HTERT RPE-1 (cell line): ENCODE data around the gene ATP6V1C2.
"Not testable (repeated sequence)": the region's sequence is repeated elsewhere in the genome, so short reads cannot be mapped to it uniquely, and the experiment has no call there.

ENCODE experiments used
- in situ Hi-C: fragments of 300-500 bp; cut with MboI; formaldehyde crosslinking; loops from 4 replicates; pipeline ENCODE4 v1.14.3; 2020; ENCODE audit warnings: low sequenced_read_pairs

The ATP6V1C2 gene

DNA sequence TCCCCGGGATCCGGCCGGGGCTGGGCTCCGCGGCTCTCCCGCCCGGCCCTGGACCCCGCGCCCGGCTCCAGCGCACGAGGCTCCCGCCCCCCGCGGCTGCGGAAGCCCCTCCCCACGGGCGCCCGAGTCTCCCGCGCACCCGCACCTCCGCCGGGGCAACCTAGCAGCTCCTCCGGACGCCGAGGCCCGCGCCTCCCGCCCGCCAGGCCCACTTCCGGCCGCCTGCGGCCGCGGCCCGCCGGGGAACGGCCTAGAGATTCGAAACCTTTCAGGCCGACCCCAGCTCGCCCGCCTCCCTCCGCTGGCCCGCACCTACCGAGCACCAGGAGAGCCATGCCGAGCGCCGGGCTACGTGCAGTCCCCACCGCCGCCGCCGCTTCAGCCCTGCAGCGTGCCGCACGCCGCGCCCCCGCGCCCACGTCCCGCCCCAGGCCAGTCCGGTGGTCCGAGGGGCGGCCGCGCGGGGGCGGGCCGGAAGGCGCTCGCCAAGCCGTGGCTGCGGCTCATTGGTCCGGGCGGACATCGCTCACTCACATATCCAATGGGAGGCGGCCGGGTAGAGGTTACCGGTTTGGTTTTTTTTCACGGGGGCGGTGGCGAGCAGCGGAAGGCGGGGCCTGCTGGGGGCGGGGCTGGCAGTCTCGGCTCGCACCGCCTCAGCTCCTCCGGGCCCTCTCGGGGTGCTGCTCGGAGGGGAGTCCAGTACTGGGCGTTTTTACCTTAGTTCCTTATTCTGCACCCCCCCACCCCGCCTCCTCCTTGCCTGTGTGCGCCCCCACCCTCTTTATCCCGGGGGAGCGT is 91.1 kb downstream of the ATP6V1C2 start, which contains the start of gene PDIA6:
TSS of gene PDIA6 (minus strand) at position 424 of the 801 bp plus-strand sequence. CDS start at position 335, 89 bp downstream.
- in situ Hi-C loops: no loop called here

GRCh38 chr2:10813163-10814138 is 92.0 kb downstream of the ATP6V1C2 start:
- in situ Hi-C loops: not testable (repeated sequence)

- in situ Hi-C loops: no loop called here
Observed at GRCh38 chr2:10814142-10814541, 92.7 kb downstream of the ATP6V1C2 start.

GRCh38 chr2:10814571-10815331 is 93.3 kb downstream of the ATP6V1C2 start:
- in situ Hi-C loops: no loop called here

- in situ Hi-C loops: no loop called here
Observed at GRCh38 chr2:10817413-10817812, 96.0 kb downstream of the ATP6V1C2 start.

GRCh38 chr2:10818305-10818704 is 96.9 kb downstream of the ATP6V1C2 start:
- in situ Hi-C loops: not testable (repeated sequence)

DNA sequence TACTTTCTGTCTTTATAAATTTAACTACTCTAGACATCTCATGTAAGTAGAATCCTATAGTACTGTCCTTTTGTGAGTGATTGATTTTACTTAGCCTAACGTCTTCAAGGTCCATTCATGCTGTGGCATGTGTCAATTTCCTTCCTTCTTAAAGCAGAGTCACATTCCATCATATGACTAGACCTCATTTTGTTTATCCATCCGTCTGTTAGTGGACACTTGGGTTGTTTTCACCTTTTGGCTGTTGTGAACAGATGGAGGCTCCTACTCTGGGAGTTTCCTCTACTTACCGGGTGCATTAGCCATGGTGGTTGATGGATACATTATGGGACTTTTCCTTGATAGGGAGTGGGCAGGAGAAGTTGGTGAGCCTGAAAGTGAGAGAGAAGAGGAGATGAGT is 97.6 kb downstream of the ATP6V1C2 start:
- in situ Hi-C loops: no loop called here

GRCh38 chr2:10819714-10820314 is 98.4 kb downstream of the ATP6V1C2 start:
- in situ Hi-C loops: no loop called here

DNA sequence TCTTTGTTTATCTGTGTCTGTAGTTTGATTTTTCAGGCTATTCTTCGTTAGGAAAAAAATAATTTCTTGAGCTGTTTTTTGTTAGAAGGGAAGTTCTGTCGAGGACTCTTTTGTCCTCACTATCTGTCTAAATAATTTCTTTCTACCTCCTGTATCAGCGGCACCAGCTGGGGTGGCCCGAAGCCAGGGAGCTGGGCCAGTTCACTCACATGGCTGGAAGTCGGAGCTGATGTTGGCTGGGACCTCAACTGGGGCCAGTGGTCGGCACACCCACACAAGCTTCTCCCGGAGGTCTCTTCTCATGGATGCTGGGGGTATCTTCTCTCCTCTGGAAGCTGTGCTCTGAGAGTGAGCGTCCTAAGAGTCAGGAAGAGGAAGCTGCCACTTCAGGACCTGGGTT is 99.1 kb downstream of the ATP6V1C2 start:
- in situ Hi-C loops: no loop called here

- in situ Hi-C loops: no loop called here
Observed at GRCh38 chr2:10820978-10821695, 99.7 kb downstream of the ATP6V1C2 start.

- in situ Hi-C loops: no loop called here
Observed at GRCh38 chr2:10824191-10824590, 102.8 kb downstream of the ATP6V1C2 start.

GRCh38 chr2:10826026-10826425 is 104.6 kb downstream of the ATP6V1C2 start:
- in situ Hi-C loops: no loop called here

GRCh38 chr2:10826625-10827024 is 105.2 kb downstream of the ATP6V1C2 start:
- in situ Hi-C loops: no loop called here

DNA sequence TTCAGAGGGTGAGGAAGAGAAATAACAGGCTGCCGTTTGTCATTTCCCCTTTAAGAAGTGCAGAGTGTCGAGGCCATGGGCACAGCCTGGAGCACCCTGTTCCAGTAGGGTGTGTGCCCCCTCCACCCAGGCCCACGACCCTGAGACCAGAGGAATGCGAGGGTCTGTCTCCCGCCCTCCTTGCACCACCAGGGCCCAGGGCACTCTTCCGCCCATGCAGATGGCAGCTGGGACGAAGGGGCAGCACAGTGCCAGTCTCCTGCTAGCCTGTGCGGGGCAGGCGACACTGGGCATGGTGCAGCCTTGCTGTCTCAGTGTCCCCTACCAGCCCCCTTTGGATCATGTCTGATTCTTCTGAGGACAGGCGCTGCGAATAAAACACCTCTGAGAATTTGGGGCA is 106.9 kb downstream of the ATP6V1C2 start:
- in situ Hi-C loops: no loop called here

DNA sequence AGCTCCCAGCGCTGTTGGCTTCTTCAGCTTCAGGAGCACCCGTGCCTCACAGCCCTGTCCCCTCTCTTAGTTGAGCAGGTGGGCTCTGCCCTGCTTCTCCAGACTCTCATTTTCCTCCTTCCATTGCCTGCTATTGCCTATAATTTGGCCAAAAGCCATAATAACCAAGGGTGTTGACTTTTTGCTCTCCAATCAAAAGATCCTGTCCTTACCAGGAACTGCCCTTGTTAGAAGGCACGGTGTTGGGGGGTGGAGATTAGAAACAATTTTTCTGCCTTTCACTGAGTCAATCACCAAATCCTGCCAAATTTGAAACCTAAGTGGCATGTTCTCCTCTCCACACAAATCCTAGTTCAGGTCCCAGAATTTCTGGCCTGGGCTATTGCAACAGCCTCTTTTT is 107.9 kb downstream of the ATP6V1C2 start:
- in situ Hi-C loops: no loop called here

DNA sequence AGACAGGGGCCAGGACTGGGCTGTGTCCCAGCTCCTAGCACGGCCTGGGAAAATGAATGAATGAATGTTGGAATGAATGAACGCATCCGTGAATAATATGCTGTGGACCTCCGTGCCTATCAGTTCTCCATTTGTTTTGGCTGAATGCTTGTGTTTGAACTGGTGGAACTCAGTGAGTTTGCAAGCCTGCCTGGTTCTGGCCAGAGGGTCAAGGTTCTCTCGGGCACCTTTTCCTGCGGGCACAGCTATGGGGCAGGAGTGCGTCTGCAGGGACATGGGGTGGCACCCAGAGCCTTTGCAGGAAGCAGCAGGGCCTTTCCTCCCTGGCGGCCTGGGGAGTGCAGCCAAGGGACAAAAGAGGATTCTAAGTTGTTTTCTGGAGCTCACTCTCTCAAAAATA is 108.8 kb downstream of the ATP6V1C2 start:
- in situ Hi-C loops: no loop called here

DNA sequence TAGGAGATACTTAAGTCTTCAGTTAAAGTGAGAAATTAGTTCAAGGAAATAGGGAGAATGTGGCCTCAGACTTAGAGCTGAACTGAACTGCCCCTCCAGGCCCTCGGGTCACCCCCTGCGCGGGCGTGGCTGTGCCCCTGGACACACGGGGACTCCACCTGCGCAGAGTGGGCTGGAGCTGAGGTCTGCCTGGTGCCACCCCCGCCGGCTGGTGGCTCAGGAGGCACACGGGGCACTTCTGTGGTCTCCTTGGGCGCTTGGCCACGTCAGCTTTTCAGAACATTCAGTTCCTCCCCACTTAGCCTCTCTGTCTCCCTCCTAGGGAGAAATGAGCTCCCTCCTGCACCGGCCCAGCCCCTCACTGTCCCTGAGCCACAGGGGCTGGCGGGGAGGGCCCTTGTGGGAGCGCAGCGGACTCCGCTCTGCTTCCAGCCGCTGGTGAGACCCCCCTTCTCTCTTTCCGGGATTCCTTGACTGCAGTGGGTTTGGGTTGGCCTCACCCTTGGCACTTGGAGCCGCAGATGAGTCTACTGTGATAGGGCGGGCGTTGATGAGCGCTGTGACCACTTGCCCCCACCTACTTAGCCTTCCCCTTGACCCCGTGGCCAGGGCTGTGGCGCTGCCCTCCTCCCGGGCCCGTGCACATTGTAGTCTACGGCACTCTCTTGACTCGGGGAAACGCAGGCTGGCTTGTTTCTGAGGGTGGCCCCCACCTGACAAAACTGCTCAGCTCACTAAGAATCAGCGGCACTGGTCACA is 109.4 kb downstream of the ATP6V1C2 start:
- in situ Hi-C loops: no loop called here

GRCh38 chr2:10831400-10831985 is 110.1 kb downstream of the ATP6V1C2 start:
- in situ Hi-C loops: no loop called here
